Measurements from ENCODE around the gene LITAF.

LITAF gene

GRCh38 chr16:11566398-11566797 is 20.3 kb downstream of the LITAF start:
- in situ Hi-C loops (cut with HindIII; ENCODE audit: low sequenced_read_pairs), result no loop called here
- no peak for TF ChIP-seq CTCF (IDR thresholded peaks at IDR 0.05; ENCODE audit: low read depth, low read length)
- H3K4me3 ChIP-seq (ENCODE audit: low read depth, low read length), result no peak overlapping the region
- no peak for DNase-seq (ENCODE audit: low read depth, low spot score)

DNA sequence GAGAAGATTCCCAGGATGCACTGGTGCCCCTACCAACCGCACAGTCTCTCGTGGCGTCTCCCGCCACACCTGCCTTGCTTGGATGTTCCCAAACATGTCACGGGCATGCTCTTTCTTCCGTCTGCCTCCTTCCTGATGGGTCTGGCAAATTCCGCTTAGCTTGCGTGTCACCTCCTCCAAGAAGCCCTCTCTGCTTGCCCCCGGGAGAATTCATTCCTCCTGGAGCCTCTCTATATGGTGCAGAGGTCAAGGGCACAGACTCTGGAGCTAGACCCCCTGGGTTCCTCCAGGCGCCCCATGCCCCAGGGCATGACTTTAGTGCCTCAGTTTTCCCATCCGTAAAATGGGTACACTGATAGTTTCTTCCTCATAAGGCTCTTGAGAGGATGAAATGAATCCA is 21.1 kb downstream of the LITAF start:
- in situ Hi-C loops (cut with HindIII; ENCODE audit: low sequenced_read_pairs), result no loop called here
- no peak for DNase-seq (ENCODE audit: low read depth, low spot score)
- TF ChIP-seq CTCF (IDR thresholded peaks at IDR 0.05; ENCODE audit: low read depth, low read length), result no peak
- no peak overlapping the region for H3K4me3 ChIP-seq (ENCODE audit: low read depth, low read length)

GRCh38 chr16:11564046-11564926 is 22.4 kb downstream of the LITAF start:
- no peak overlapping the region for H3K4me3 ChIP-seq (ENCODE audit: low read depth, low read length)
- TF ChIP-seq CTCF (IDR thresholded peaks at IDR 0.05; ENCODE audit: low read depth, low read length), result no peak
- in situ Hi-C loops (cut with HindIII; ENCODE audit: low sequenced_read_pairs), result no loop called here
- DNase-seq (ENCODE audit: low read depth, low spot score), result no peak

GRCh38 chr16:11563493-11564040 is 23.2 kb downstream of the LITAF start:
- H3K4me3 ChIP-seq (ENCODE audit: low read depth, low read length), result no peak overlapping the region
- in situ Hi-C loops (cut with HindIII; ENCODE audit: low sequenced_read_pairs), result no loop called here
- TF ChIP-seq CTCF (IDR thresholded peaks at IDR 0.05; ENCODE audit: low read depth, low read length), result no peak
- no peak for DNase-seq (ENCODE audit: low read depth, low spot score)

- in situ Hi-C loops (cut with HindIII; ENCODE audit: low sequenced_read_pairs), result no loop called here
- no peak for TF ChIP-seq CTCF (IDR thresholded peaks at IDR 0.05; ENCODE audit: low read depth, low read length)
- DNase-seq (ENCODE audit: low read depth, low spot score), result no peak
- no peak overlapping the region for H3K4me3 ChIP-seq (ENCODE audit: low read depth, low read length)
These were observed 23.8 kb downstream of the LITAF start for GRCh38 chr16:11562941-11563340.

GRCh38 chr16:11562411-11562810 is 24.3 kb downstream of the LITAF start:
- in situ Hi-C loops (cut with HindIII; ENCODE audit: low sequenced_read_pairs), result no loop called here
- H3K4me3 ChIP-seq (ENCODE audit: low read depth, low read length), result no peak overlapping the region
- DNase-seq (ENCODE audit: low read depth, low spot score), result no peak
- no peak for TF ChIP-seq CTCF (IDR thresholded peaks at IDR 0.05; ENCODE audit: low read depth, low read length)

All from astrocyte of the spinal cord (primary cell).